SU-DHL-6 (cell line): Measurements from ENCODE around the gene WWTR1.

ENCODE experiments used
- H2AFZ ChIP-seq: fragments of 200-600 bp; sonication (generic); 2 replicates; pipeline ENCODE4 v1.6.1; 2014; ENCODE audit warnings: low read depth, mild to moderate bottlenecking, moderate library complexity, mixed read lengths, antibody characterized with exemption, low read length; ENCODE audit not compliant: severe bottlenecking
- H3F3A ChIP-seq: fragments of 200-600 bp; shearing (Covaris generic); 2 replicates; pipeline ENCODE4 v1.6.0; 2016; ENCODE audit warnings: antibody characterized with exemption, mild to moderate bottlenecking; ENCODE audit not compliant: insufficient read depth
- H3K27ac ChIP-seq: fragments of 200-600 bp; sonication (generic); 2 replicates; pipeline ENCODE4 v1.5.1; 2016; ENCODE audit warnings: low read depth, mild to moderate bottlenecking, low read length, moderate library complexity, mixed read lengths
- H3K27me3 ChIP-seq: fragments of 200-600 bp; sonication (generic), shearing (Covaris generic); 2 replicates; pipeline ENCODE4 v1.6.0; 2014; ENCODE audit warnings: mild to moderate bottlenecking, low read length
- H3K36me3 ChIP-seq: fragments of 200-600 bp; sonication (generic); 2 replicates; pipeline ENCODE4 v1.6.1; 2014; ENCODE audit warnings: mild to moderate bottlenecking, low read length, mixed read lengths
- H3K4me2 ChIP-seq: fragments of 300-600, 200-600 bp; shearing (Covaris generic), sonication (generic); 2 replicates; pipeline ENCODE4 v1.6.0; 2014; ENCODE audit warnings: low read length, low read depth, mild to moderate bottlenecking; ENCODE audit not compliant: poor library complexity, severe bottlenecking
- H3K4me3 ChIP-seq: fragments of 200-600 bp; sonication (generic); 2 replicates; pipeline ENCODE4 v1.5.1; 2014; ENCODE audit warnings: antibody characterized with exemption, low read length, mild to moderate bottlenecking, mixed read lengths; ENCODE audit not compliant: insufficient read depth, poor library complexity, severe bottlenecking
- H3K79me2 ChIP-seq: fragments of 200-600 bp; sonication (generic); 2 replicates; pipeline ENCODE4 v1.6.1; 2014; ENCODE audit warnings: mild to moderate bottlenecking, low read length, moderate library complexity; ENCODE audit not compliant: insufficient read depth
- H3K9ac ChIP-seq: fragments of 200-600 bp; sonication (generic); 2 replicates; pipeline ENCODE4 v1.7.0; 2014; ENCODE audit warnings: mild to moderate bottlenecking, low read length
- H3K9me2 ChIP-seq: fragments of 200-600 bp; sonication (generic); replicated peaks from 2 replicates; pipeline ENCODE4 v1.6.1; 2014; ENCODE audit warnings: low read length; ENCODE audit not compliant: insufficient read depth
- H3K9me3 ChIP-seq: fragments of 200-600 bp; sonication (generic); 2 replicates; pipeline ENCODE4 v1.6.1; 2014; ENCODE audit warnings: low read length, mixed read lengths; ENCODE audit not compliant: insufficient read depth
- H4K20me1 ChIP-seq: fragments of 200-600 bp; sonication (generic); 2 replicates; pipeline ENCODE4 v1.6.1; 2014; ENCODE audit warnings: low read depth, mild to moderate bottlenecking, antibody characterized with exemption, low read length, moderate library complexity, mixed read lengths
- CTCF ChIP-seq: fragments of 200-600 bp; sonication (generic); IDR thresholded peaks from one replicate; pipeline ENCODE4 v1.5.1; 2017; ENCODE audit warnings: antibody characterized with exemption, mild to moderate bottlenecking, low read length, moderate library complexity; ENCODE audit not compliant: insufficient read depth, poor library complexity, severe bottlenecking
- EZH2phosphoT487 ChIP-seq: fragments of 200-600 bp; sonication (generic), shearing (Covaris generic); conservative IDR thresholded peaks from 2 replicates; pipeline ENCODE4 v1.6.1; 2018; ENCODE audit warnings: mild to moderate bottlenecking, antibody characterized with exemption, low read length, moderate library complexity, mixed read lengths

The WWTR1 gene

GRCh38 chr3:149534671-149535332, 123.0 kb downstream of the WWTR1 start:
- no peaks in the 10 kb centered on the region for H3K27me3 ChIP-seq
- H3K36me3 ChIP-seq = no peaks in the 10 kb centered on the region
- TF ChIP-seq EZH2phosphoT487 (no peak), CTCF (no peak)
- H2AFZ ChIP-seq = no peak overlapping the region
- no peak overlapping the region for H3K9ac ChIP-seq
- H3F3A ChIP-seq = no peaks in the 10 kb centered on the region
- H3K4me2 ChIP-seq = no peak overlapping the region
- no peak overlapping the region for H3K27ac ChIP-seq
- H4K20me1 ChIP-seq = no peaks in the 10 kb centered on the region
- H3K4me3 ChIP-seq = no peak overlapping the region
- H3K79me2 ChIP-seq = no peaks in the 10 kb centered on the region
- H3K9me2 ChIP-seq = no peaks in the 10 kb centered on the region
- H3K9me3 ChIP-seq = no peaks in the 10 kb centered on the region

DNA sequence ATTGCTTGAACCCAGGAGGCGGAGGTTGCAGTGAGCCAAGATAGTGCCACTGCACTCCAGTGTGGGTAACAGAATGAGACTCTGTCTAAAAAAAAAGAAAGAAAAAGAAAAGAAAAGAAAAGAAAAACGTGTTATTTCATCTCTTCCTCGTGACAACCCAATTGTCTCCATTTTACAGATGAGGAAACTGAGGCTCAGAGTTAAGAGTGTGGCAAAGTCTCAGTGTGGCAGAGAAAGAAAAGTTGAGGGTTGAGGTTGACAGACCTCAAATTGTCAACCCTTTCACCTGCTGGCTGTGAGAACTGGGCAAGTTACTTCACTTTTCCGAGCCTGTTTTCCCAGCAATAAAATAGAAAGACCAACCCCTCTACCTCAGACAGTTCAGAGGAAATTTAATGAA, 123.7 kb downstream of the WWTR1 start:
- H3K4me3 ChIP-seq = no peak overlapping the region
- no peaks in the 10 kb centered on the region for H3F3A ChIP-seq
- no peaks in the 10 kb centered on the region for H3K27me3 ChIP-seq
- no peak overlapping the region for H3K27ac ChIP-seq
- no peak overlapping the region for H2AFZ ChIP-seq
- no peaks in the 10 kb centered on the region for H3K9me3 ChIP-seq
- H3K9ac ChIP-seq = no peak overlapping the region
- H3K36me3 ChIP-seq = no peaks in the 10 kb centered on the region
- no peaks in the 10 kb centered on the region for H4K20me1 ChIP-seq
- H3K79me2 ChIP-seq = no peaks in the 10 kb centered on the region
- no peak overlapping the region for H3K4me2 ChIP-seq
- no peaks in the 10 kb centered on the region for H3K9me2 ChIP-seq
- TF ChIP-seq EZH2phosphoT487 (no peak), CTCF (no peak)

DNA sequence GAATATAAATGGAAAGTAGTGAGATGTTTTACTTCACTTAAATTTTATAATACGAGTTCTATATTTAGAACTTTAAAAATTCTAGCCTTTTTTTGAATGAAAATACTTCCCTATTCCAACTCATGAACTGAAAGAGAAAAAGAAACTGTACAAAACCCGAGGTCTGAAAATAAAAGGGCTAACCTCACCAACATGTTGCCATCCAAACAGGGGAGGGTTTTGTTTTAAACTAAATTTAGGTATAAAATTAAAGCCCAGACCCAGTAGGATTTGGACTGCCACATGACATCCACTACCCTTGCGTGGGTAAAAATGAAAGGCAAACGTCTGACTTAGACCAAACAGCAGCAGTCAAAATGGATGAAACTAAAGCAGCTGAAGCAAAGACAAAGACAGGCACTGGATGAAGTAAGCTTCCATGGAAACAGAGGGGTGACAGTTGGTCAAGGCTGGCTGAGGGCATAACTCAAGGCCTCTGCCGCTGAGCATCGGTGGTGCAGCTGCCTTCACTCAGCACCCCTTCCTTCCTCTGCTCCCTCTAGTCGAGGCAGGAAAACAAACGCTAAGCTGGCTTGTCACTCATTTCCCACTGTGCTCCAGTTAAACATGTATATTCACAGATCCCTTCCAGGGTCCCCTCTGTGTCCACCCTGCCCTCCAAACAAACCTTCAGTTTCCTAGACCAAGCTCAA, 125.2 kb downstream of the WWTR1 start:
- no peaks in the 10 kb centered on the region for H3K9me2 ChIP-seq
- H3K79me2 ChIP-seq = no peaks in the 10 kb centered on the region
- H3K4me3 ChIP-seq = no peak overlapping the region
- H3K36me3 ChIP-seq = no peaks in the 10 kb centered on the region
- no peak overlapping the region for H2AFZ ChIP-seq
- H3K9ac ChIP-seq = no peak overlapping the region
- no peaks in the 10 kb centered on the region for H4K20me1 ChIP-seq
- no peak for TF ChIP-seq EZH2phosphoT487
- no peak for TF ChIP-seq CTCF
- H3F3A ChIP-seq = no peaks in the 10 kb centered on the region
- H3K27ac ChIP-seq = no peak overlapping the region
- H3K27me3 ChIP-seq = no peaks in the 10 kb centered on the region
- H3K9me3 ChIP-seq = no peaks in the 10 kb centered on the region
- H3K4me2 ChIP-seq = no peak overlapping the region
